Measurements from ENCODE around the gene CMC4.

CMC4 gene

GRCh38 chrX:155070975-155071693 is at the start of gene CMC4, which contains the start of the genes BRCC3 and MTCP1:
Gene CMC4 (minus strand): TSS chrX:155071136. CDS start chrX:155064023, 7,113 bp downstream.
Gene BRCC3 (plus strand): TSS chrX:155071508. CDS start chrX:155071528, 20 bp downstream.
Gene MTCP1 (minus strand): TSS chrX:155071136. CDS start chrX:155066010, 5,126 bp downstream.
- peak; percentile 84 for DNase-seq

- DNase-seq: no peak
Observed at GRCh38 chrX:155115174-155115819, 44.4 kb upstream of the CMC4 start.

- no peak for DNase-seq
Observed at GRCh38 chrX:155113097-155113496, 42.2 kb upstream of the CMC4 start.

- no peak for DNase-seq
Observed at GRCh38 chrX:155112171-155112570, 41.2 kb upstream of the CMC4 start.

- no peak for DNase-seq
Observed at GRCh38 chrX:155108427-155108826, 37.5 kb upstream of the CMC4 start.

GRCh38 chrX:155105919-155106318 is 35.0 kb upstream of the CMC4 start:
- DNase-seq: no peak

- no peak for DNase-seq
Observed at GRCh38 chrX:155094468-155095061, 23.6 kb upstream of the CMC4 start.

- no peak for DNase-seq
Observed at GRCh38 chrX:155086961-155087735, 16.2 kb upstream of the CMC4 start.

- no peak for DNase-seq
Observed at GRCh38 chrX:155086202-155086840, 15.4 kb upstream of the CMC4 start.

- DNase-seq: no peak
Observed at GRCh38 chrX:155071694-155072280, 851 bp upstream of the CMC4 start.

GRCh38 chrX:155070663-155070974 is 317 bp downstream of the CMC4 start:
- no peak for DNase-seq

- no peak for DNase-seq
Observed at GRCh38 chrX:155070038-155070437, 898 bp downstream of the CMC4 start.

- DNase-seq: no peak
Observed at GRCh38 chrX:155069414-155069813, 1.5 kb downstream of the CMC4 start.

- no peak for DNase-seq
Observed at GRCh38 chrX:155068165-155068564, 2.8 kb downstream of the CMC4 start.

- DNase-seq: no peak
Observed at GRCh38 chrX:155065035-155065734, 5.8 kb downstream of the CMC4 start.

- no peak for DNase-seq
Observed at GRCh38 chrX:155061760-155062159, 9.2 kb downstream of the CMC4 start.

- peak; percentile 59 for DNase-seq
Observed at GRCh38 chrX:155056877-155057792, 13.8 kb downstream of the CMC4 start.

GRCh38 chrX:155056471-155056870 is 14.5 kb downstream of the CMC4 start:
- DNase-seq: no peak

- no peak for DNase-seq
Observed at GRCh38 chrX:155055494-155055893, 15.4 kb downstream of the CMC4 start.

GRCh38 chrX:155054255-155054654 is 16.7 kb downstream of the CMC4 start:
- DNase-seq: no peak

GRCh38 chrX:155053656-155054055 is 17.3 kb downstream of the CMC4 start:
- no peak for DNase-seq

All from left hindlimb (tissue), 1 donor.